ENCODE measurements around the gene SOX18. TPM values are rescaled to one million over a fixed set of nuclear protein-coding genes. Genes with fewer than 3 reads are reported as not detected.

Gene SOX18
- total RNA-seq = 0.12 TPM in 1 of 2 replicates, not detected in the other

DNA sequence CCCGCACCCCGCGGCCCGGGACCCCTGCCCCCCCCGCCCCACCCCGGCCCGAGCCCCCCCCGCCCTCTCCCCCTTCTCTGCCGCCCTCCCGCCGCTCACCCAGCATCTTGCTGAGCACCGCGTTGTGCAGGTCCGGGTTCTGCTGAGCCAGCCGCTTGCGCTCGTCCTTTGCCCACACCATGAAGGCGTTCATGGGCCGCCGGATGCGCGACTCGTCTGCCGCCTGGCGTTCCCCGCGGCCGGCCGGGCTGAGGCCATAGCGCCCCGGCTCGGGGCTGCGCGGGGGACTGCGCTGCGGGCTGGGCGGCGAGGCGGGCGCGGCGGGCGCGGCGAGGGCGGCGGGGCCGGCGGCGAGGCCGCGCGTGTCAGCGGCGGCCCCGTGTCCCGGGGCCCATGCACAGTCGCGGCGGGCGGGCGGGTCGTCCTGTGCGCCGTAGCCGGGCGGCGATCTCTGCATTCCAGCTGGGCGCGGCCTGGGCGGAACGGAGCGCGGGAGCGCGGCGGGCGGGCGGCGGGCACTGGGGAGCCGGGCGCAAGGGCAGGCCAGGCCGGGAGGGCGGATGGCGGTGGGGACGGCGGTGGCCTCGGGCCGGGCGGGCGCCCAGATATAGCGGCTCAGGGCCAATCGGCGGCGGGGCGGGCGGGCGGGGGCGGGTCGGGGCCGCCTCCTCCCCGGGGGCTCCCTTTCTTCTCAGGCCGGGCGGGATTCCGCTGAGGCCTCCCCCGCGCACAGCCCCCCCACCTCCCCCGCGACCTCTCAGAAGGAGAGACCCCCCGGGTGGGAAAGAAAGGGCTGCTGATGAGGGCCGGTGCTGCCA, at the start of gene SOX18:
TSS of gene SOX18 (minus strand) at position 580 of the 818 bp plus-strand sequence. CDS start at position 457, 123 bp downstream.

DNA sequence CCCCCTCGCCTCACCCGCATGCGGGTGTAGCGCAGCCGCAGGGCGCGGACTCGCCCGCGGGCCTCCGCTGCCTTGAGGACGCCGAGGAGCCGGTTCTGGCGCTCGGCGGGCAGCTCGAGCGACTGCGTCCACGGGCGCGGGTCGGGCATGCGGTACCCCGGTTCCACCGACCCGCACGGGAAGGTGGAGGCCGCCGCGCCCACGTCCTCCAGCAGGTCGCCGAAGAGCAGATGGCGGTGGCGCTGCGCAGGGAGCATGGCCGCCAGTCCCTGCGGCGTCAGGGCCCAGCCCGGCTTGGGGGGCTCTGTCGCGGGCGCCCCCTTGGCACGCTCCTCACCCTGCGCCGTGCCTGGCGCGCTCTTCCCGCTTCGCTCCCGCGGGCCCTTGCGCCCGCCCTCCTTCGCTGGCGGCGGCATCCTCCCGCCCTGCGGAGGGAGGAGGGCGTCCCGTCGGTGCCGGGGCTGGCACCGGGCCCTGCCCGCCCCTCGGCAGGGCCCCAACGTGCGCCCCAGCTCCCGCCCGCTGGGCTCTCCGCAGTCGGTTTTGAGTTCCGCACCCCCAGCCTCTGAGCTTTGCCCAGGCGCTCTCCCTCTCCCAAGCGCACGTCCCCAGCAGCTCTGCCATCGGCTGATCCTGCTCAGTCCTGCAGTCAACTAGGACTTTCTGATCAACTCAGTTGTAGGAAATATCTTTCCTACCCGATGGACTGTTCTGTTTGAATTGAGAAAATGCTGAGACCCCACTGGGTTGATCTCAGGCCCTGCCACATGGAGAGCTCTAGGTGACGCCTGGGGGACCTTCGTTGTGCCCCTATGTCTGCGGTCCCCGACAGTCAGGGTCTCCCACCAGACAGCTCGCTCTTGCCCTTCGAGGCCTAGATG, 34.6 kb upstream of the SOX18 start, which contains the start of gene LKAAEAR1:
TSS of gene LKAAEAR1 (minus strand) at position 595 of the 881 bp plus-strand sequence. CDS start at position 416, 179 bp downstream.

DNA sequence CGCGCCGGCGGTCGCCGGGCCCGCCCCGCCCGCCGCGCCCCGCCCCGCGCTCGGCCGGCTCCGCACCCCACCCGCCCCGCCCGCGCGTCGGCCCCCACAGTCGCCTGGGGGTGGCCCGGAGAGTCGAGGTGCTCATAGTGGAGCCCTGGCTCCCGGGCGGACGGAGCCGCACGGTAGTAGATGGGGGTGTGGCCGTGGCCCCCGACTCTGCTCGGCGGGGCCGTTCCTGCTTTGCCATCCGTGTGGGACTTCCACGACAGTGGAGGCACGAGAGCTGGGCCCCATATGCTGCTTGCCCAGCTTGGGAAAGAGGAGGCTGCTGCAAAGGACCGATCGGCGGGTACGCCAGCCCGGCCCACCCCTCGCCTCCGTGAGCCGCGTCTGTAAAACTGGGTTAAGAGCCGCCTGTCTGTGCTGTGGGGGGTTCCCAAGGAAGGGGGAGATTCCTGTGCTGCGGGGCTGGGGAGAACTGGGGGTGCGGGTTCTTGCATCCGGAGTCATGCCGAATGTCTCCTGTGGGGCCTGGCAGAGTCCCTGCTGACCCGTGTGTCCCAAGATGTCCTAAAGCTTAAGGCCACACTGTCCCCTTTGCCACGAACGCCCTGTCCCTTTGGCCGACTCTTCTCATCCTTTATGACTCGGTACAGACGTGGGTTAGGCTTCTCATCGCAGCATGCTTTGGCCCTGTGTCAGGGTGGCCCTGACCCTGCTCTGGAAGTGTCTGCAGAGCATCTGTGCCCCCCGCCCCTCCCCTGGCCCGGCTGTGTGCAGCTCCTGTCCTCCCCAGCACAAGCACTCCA, 30.8 kb upstream of the SOX18 start, which contains the start of gene OPRL1:
TSS of gene OPRL1 (plus strand) at position 70 of the 800 bp plus-strand sequence. CDS start 12,639 bp downstream, outside the sequence.

DNA sequence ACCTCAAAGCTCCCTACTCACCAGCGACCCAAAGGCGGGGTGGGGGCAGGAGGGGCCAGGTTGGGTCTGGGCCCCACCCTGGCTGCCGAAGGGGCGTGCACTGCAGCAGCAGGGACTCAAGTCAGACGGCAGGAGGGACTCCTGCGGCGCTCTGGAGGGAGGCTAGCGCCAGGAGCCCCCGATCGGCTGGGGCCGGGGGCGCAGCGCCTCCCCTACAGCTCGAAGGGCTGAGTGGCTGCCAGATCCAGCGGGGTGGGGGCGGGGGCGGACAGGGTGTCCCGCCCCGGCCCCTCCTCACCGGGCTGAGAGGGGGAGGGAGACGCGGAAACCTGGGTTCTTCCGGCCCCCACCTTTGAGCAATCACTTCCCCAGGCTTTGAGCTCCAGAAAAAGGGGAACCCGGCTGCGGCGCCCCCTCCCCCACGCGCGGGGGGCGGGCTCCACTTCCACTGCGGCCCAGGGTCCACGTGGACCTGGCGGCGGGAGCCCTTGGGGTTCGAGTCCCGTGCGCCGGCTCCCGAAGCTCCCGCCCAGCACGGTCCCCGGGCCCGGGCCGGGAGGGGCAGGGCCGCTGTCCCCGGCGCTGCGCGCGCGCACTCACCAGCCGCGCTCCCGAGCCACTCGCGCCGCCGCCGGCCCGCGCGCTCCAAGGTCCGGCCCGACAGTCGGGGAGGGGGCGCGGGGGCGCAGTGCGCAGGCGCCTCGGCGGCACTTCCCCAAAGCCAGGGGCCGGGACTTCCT, 30.0 kb upstream of the SOX18 start, which contains the start of gene RGS19:
TSS of gene RGS19 (minus strand) at position 246 of the 740 bp plus-strand sequence. CDS start 2,632 bp downstream, outside the sequence.

DNA sequence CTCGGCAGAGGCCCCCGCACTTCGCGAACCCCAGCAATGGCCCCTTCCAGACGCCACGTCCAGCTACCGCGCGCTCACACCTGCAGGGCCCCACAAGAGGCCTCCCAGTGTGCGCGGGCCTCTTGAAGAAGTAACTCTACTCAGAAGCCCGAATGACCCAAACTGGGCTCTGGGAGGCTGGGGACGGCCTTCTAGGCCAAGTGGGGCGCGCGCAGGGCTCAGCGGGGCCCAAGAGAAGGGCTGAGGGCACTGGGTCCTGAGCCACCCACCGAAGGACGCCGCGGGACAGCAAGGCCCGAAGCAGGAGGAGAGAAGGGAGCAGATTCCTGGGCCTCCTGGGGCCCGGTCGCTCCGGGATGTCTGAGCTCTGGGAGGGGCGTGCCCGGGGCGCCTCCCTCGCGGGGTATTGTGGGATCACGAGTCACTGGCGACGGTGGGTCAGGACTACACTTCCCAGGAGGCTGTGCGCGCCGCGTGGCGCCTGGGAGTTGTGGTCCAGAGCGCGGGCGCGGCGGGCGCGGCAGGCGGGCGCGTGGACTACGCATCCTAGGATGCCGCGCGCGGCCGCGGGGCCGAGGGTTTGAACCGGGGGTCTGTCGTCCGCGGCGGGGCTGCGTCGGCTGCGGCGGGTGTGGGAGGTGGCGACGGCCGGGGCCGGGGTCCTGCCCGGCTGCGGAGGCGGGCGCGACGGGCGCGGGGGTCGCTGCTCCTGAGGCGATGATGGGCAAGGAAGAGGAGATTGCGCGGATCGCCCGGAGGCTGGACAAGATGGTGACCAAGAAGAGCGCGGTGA, 13.4 kb upstream of the SOX18 start, which contains the start of gene TCEA2:
TSS of gene TCEA2 (plus strand) at position 603 of the 793 bp plus-strand sequence. CDS start at position 718, 115 bp downstream.

DNA sequence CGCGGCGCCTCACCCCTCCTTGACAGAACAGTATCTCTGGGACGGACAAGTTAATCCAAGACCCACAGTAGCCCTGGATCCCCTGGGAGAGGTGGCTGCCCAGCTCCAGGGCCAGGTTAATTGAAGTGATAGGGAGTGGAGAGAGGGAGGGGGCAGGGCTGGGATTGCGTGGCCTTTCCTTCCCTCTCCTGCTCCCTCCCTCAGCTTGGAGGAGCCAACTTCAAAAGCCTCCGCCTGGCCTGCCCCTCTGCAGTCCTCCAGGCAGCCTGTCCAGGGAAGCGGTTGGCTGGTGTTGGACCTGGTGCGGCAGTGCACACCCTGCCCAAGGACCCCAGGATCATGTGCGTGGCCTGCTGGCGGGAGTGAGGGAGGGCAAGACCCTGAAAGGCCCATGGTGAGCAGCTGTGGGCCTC, 13.5 kb downstream of the SOX18 start, which contains the start of gene C20orf204:
TSS of gene C20orf204 (plus strand) at position 250 of the 413 bp plus-strand sequence. CDS start at position 392, 142 bp downstream.

Other genes with a start within 250 kb of the SOX18 start
- 11.9 and 16.7 TPM in 2 replicates for gene ZBTB46, start 218.4 kb downstream of the SOX18 start, total RNA-seq
- gene ABHD16B, start 188.1 kb downstream of the SOX18 start, total RNA-seq = not detected in 2 replicates
- gene TPD52L2, start 184.4 kb downstream of the SOX18 start, total RNA-seq = 159 and 171 TPM in 2 replicates
- gene DNAJC5, start 154.5 kb downstream of the SOX18 start, total RNA-seq = 55.2 and 60.0 TPM in 2 replicates
- 22.4 and 24.0 TPM in 2 replicates for gene UCKL1, start 93.2 kb downstream of the SOX18 start, total RNA-seq
- 7.1 and 7.6 TPM in 2 replicates for gene ZNF512B, start 79.7 kb downstream of the SOX18 start, total RNA-seq
- 0.87 and 1.00 TPM in 2 replicates for gene SAMD10, start 70.0 kb downstream of the SOX18 start, total RNA-seq
- 65.7 and 73.8 TPM in 2 replicates for gene PRPF6, start 68.5 kb downstream of the SOX18 start, total RNA-seq
- gene C20orf204, start 13.5 kb downstream of the SOX18 start, total RNA-seq = 0.77 and 1.2 TPM in 2 replicates
- gene TCEA2, start 13.6 kb upstream of the SOX18 start, total RNA-seq = 10.8 and 24.7 TPM in 2 replicates
- 7.5 and 8.7 TPM in 2 replicates for gene RGS19, start 29.9 kb upstream of the SOX18 start, total RNA-seq
- 1.1 and 2.1 TPM in 2 replicates for gene OPRL1, start 30.4 kb upstream of the SOX18 start, total RNA-seq
- not detected in 2 replicates for gene LKAAEAR1, start 34.8 kb upstream of the SOX18 start, total RNA-seq
- gene NPBWR2, start 57.9 kb upstream of the SOX18 start, total RNA-seq = not detected in 2 replicates
- not detected in 2 replicates for gene MYT1, start 114.8 kb upstream of the SOX18 start, total RNA-seq
- gene PCMTD2, start 206.1 kb upstream of the SOX18 start, total RNA-seq = 40.6 and 55.6 TPM in 2 replicates